ENCODE data around the gene TRAF3IP1. TPM values are rescaled to one million over a fixed set of nuclear protein-coding genes. Genes with fewer than 3 reads are reported as not detected.

Gene TRAF3IP1
- total and polyA plus RNA-seq, 12 donors: 5.5 to 18.5 (median 12.4) TPM

- WGBS, 4 donors: 85 to 93% (median 88%) methylated on average over 10 to 14 of the region's 14 CpGs
- no peak for DNase-seq
- TF ChIP-seq POLR2A (IDR thresholded peaks at IDR 0.05) (no peak), CTCF (IDR thresholded peaks at IDR 0.05) (no peak)
- Histone ChIP-seq H3K9me3 (replicated peaks in 1 of 3) (no peaks in the 10 kb centered on the region), H3K36me3 (replicated peaks in 1 of 2) (peaks cover 0 to 10% of the 10 kb centered on the region in 2 donors), H3K4me1 (replicated peaks in 1 of 2) (no peaks in the 10 kb centered on the region), H3K27ac (no peak overlapping the region), H3K27me3 (no peaks in the 10 kb centered on the region), H3K4me3 (no peak overlapping the region)
- intact Hi-C loops (cut with DNase I): no loop called here
These were observed 77.0 kb downstream of the TRAF3IP1 start for GRCh38 chr2:238397356-238397755.

- intact Hi-C loops (cut with DNase I): no loop called here
- Histone ChIP-seq H3K4me1 (replicated peaks in 1 of 2) (no peaks in the 10 kb centered on the region), H3K27ac (no peak overlapping the region), H3K36me3 (replicated peaks in 1 of 2) (peaks cover 0 to 10% of the 10 kb centered on the region in 2 donors), H3K4me3 (no peak overlapping the region), H3K9me3 (replicated peaks in 1 of 3) (no peaks in the 10 kb centered on the region), H3K27me3 (no peaks in the 10 kb centered on the region)
- no peak for DNase-seq
- 88 to 89% (median 88%) methylated on average over 6 of the region's 6 CpGs for WGBS, 4 donors
- TF ChIP-seq CTCF (IDR thresholded peaks at IDR 0.05): no peak
- no peak for TF ChIP-seq POLR2A (IDR thresholded peaks at IDR 0.05)
These were observed 78.3 kb downstream of the TRAF3IP1 start for GRCh38 chr2:238398577-238398976.

GRCh38 chr2:238399094-238399493, 78.8 kb downstream of the TRAF3IP1 start:
- Histone ChIP-seq H3K4me3 (no peak overlapping the region), H3K36me3 (replicated peaks in 1 of 2) (peaks cover 0 to 10% of the 10 kb centered on the region in 2 donors), H3K9me3 (replicated peaks in 1 of 3) (no peaks in the 10 kb centered on the region), H3K27me3 (no peaks in the 10 kb centered on the region), H3K4me1 (replicated peaks in 1 of 2) (no peaks in the 10 kb centered on the region), H3K27ac (no peak overlapping the region)
- no peak for DNase-seq
- TF ChIP-seq CTCF (IDR thresholded peaks at IDR 0.05) (no peak), POLR2A (IDR thresholded peaks at IDR 0.05) (no peak)
- WGBS, 4 donors: 88 to 97% (median 93%) methylated on average over 2 of the region's 2 CpGs
- intact Hi-C loops (cut with DNase I): no loop called here

GRCh38 chr2:238401551-238401950, 81.2 kb downstream of the TRAF3IP1 start:
- Histone ChIP-seq H3K27ac (no peak overlapping the region), H3K9me3 (replicated peaks in 1 of 3) (no peaks in the 10 kb centered on the region), H3K4me1 (replicated peaks in 1 of 2) (no peaks in the 10 kb centered on the region), H3K4me3 (no peak overlapping the region), H3K36me3 (replicated peaks in 1 of 2) (peaks cover 0 to 10% of the 10 kb centered on the region in 2 donors), H3K27me3 (no peaks in the 10 kb centered on the region)
- 91 to 96% (median 95%) methylated on average over 8 of the region's 8 CpGs for WGBS, 4 donors
- TF ChIP-seq POLR2A (IDR thresholded peaks at IDR 0.05) (no peak), CTCF (IDR thresholded peaks at IDR 0.05) (no peak)
- intact Hi-C loops (cut with DNase I): no loop called here
- no peak for DNase-seq
